NCI-H1092 treated with DMSO at 0.1 percent for 48 hours (cell line): ENCODE data around the gene RANBP9.

ENCODE experiments used
- DNase-seq: peaks from one replicate; lab custom pipeline; 2025; lab: John Stamatoyannopoulos, UW

Gene RANBP9

DNA sequence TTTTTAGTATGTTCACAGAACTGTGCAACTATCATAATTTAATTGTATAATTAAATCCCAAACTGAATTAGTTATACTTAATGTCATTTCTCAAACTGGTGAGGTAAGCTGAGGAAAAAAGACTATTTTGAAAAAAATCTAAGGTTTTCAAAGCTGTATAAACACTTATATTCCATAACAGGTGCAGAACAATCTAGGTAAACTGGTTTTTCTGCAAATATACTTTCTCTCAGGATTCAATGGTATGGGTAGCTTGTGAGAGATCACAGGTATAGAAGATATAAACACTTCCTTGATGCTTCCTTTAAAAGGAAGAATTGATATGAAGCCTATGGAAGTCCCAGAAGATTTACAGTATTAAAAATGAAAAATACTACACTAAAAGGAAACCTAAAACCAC, 62.8 kb downstream of the RANBP9 start:
- no peak for DNase-seq

DNA sequence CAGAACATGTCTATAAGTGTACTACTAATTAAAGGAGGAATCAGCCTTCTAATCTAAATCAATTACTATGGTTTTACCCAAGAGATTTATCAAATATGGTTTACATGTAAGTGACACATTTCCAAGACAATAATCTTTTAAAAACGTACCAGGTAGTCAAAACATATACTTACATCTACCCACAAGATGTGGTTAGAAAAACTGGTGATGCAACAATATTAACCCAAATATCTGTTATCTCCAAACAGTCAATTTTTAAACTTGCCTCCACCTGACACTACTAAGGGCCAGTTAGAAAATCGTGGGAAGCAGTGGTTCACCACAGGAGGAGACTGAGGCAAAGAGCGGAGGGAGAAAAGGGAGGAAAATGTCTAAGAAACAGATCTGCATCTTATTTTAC, 68.5 kb downstream of the RANBP9 start:
- no peak for DNase-seq

DNA sequence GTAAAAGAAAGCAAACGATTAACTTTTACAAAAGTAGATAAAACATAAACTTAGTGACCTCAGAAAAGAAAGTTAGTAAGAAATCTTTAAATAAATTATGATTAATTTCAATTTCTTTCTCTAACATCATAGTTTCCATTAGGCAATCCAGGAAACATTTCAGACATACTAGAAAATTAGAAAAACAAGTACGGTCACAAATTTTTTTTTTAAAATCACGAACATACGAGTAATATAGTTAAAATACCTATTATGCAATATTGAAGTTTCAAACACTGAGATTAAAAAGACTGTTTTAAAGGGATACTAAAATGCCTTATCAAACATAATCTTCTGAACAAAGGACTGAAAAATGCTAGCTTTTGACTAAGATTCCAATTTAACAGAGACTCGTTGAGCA, 70.3 kb downstream of the RANBP9 start:
- no peak for DNase-seq

DNA sequence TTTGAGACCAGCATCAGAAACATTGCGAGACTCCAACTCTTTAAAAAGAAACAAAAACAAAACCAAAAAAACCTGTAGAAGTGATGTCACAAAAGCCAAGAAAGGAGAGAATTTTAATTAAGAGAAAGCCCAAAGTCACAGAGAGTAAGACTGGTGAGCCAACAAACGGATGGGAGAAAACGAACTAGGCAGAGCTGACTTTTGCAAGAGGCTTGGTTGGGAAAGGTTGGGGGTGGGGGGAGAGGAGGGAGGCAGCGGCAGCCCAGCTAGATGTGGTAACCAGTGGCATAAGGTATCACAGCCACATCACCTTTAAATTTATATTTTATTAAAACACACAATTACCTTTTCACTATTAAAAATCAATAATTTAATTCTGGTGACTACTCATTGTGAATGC, 73.0 kb downstream of the RANBP9 start:
- no peak for DNase-seq

DNA sequence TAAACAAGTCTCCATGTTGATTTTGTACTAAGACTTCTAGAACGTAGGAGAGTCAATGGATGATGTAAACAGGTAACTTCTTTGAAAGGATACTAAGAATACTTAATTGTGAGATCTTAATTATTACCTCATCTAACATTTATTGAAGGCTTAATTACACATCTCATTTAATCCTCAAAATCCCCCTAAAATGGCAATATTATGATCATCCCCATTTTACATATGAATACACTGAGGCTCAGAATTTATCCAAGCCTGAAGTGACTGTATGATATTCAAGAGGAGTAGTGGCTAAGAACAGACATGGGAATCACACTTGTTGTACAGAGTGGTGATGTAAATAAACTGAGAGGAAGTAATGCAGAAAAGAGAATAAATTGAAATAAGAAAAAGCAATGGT, 73.6 kb downstream of the RANBP9 start:
- DNase-seq, result no peak

DNA sequence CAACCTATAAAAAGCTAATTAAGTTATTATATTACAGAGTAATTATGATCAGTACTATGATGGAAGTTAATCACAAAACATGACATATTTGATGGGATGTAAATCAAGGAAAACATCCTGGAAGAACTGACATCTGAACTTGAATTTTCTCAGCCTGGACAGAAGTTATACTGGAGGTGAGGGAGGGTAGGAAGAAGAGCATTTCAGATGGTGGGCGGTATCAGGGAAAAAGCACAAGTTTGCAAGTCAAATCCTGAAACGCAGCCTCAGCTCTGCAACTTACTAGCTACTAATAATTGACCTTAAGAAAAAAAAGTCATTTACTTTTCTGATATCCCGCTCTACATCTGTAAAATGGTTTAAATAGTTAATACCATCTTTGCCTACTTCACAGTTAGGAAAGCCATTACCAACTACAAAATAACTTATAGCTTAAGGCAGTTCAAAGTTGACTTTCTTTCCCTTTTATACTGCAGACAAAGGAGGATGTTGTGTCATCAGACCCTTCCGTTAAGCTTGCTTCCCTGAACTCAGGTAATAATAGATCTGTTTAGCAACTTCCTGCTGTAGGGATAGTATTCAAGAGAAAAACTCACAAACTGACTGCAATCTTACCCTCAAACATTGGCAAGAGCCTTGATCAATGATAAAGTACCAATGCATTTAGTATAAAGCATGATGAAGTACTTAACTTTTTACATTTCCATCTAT, 75.5 kb downstream of the RANBP9 start:
- no peak for DNase-seq

DNA sequence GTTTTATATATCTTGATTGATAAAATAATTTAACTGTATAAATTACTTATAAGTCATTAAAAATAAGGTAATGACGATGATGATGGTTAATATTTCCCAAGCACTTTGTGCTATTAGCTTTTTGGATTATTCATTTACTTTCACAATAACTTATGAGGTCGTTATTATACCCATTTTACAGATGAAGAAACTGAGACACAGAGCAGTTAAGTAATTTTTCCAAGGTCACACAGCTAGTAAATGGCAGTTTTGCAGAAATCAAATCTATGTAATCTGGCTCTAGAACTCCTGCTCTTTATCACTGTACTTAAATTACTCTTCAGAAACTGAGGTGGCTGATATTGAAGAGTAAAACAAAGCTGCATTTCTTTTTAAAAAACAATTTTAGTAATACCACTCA, 78.3 kb downstream of the RANBP9 start:
- no peak for DNase-seq

DNA sequence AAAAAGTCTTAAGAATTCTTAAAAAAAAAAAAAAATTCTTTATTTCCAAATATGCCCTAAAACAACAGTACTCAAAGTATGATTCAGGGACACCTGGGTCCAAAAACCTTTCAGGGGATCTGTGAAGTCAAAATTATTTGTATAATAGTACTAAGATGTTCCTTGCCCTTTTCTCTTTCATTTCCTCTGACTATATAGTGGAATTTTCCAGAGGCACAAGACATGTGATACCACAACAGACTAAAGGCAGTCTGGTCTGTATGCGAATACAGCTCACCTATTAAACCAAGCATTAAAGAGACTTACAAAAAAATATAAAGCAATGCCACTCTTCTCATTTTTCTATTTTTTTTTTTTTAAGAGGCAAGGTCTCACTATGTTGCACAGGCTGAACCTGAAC, 81.1 kb downstream of the RANBP9 start:
- no peak for DNase-seq

DNA sequence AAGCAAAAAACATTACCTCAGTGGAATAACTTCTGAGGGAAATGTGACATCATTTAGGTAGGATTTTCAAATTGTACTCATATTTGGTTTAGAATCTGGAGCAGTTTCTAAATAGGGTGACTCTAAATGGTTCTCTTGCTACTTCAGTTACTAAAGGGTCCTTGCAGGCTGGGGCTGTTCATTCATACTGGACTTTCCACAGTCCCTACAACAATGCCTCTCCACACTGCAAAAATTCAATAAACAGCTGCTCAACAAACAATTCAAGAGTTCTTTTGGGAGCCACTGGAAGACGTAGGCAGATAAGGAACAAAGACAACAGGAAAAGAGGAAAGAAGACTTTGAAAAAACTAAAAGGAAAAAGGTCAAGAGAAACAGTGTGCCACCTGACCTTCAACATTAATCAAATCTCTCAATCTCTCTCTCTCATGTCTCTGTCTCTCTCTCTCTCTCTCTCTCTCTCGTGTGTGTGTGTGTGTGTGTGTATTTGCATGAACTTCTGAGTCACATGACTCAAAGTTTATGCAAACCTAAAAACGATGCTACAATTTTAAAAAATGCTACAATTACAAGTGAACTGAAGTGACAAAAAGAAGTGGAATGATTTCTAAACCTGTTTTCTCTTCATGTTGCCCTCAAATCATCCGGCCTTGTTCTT, 82.0 kb downstream of the RANBP9 start:
- DNase-seq, result no peak

DNA sequence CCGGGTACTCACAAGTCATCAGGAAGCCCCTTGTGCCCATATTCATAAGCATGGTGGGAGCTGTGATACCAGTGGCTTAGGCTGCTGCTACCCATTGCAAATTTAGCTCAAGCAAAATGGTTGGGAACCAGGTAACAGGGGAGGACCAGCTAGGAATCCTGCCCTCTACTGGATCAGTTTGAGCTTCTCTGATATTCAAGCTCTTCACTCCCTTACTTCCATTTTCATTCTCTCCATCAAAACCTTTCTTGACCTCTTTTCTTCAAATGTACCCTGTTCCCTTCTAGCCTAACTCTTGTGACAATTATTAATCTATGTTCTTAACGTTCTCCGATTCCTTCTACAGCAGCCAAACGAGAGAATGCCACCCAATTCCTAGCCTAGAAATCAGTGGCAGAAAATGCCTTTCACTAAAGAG, 86.8 kb downstream of the RANBP9 start:
- no peak for DNase-seq

DNA sequence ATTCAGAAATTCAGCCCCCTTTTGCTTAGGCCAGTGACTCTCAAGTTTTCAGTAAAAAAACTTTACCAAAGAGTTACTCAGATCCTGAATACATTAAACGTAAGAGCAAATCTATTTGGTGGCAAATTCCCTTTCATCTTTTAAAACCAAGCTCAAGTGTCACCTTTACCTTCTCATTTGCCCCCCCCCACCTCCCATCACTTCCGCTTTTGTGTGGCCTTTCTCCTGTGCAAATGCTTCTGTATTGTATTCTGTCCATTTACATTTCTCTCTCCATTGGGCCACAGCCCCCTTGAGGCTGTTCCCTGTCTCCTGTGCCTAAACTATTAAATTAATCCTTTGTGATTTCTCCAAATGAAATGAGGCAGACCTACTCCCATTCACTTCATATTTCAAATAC, 94.6 kb downstream of the RANBP9 start:
- no peak for DNase-seq

DNA sequence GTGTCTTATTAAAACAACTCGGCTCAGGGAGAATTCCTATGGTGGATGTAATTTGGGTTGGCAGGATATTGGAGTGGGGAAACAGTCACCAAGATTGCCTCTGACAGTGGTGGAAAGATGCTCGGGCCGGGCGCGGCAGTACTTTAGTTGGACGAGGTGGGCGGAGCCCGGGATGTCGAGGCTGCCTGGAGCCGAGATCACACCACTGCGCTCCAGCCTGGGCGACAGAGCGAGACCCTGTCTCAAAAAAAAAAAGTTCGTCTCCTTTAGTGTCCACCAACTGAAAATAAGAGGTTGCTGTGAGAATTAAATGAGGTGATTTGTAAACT, 95.9 kb downstream of the RANBP9 start:
- DNase-seq, result no peak

DNA sequence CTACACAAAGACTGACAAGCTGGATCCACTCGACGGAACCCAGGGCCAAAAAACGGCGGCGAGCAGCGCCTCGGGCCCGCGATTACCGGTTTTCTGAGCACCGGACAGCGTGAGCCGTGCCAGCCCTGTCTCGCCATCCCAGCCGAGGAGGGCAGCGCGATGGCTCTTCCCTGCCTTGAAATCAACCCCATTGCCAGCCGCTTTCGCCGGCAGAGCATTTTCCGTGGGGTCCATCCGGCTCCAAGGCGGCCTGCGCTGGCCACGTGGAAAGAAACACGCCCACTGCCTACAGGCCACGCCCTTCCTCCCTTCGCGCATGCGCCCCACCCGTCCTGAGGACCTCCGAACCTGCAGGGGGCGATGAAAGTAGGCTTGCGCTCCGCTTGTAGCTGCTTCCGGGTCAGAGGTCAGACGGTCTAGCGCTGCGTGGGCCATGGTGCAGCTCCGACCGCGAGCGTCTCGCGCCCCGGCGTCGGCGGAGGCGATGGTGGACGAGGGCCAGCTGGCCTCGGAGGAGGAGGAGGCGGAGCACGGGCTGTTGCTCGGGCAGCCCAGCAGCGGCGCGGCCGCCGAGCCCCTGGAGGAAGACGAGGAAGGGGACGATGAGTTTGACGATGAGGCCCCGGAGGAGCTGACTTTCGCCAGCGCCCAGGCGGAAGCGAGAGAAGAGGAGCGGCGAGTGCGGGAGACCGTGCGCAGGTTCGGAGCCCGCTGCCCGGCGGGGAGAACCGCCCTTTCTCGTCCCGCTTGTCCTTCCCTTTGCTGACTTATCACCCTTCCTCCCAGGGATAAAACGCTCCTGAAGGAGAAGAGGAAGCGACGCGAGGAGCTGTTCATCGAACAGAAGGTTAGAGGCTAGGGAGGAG, 96.5 kb downstream of the RANBP9 start, which contains the start of gene NOL7:
NOL7 (plus strand) TSS at position 410 of the 866 bp plus-strand sequence; CDS start at position 434, 24 bp downstream.
- DNase-seq, result peak; percentile 87

DNA sequence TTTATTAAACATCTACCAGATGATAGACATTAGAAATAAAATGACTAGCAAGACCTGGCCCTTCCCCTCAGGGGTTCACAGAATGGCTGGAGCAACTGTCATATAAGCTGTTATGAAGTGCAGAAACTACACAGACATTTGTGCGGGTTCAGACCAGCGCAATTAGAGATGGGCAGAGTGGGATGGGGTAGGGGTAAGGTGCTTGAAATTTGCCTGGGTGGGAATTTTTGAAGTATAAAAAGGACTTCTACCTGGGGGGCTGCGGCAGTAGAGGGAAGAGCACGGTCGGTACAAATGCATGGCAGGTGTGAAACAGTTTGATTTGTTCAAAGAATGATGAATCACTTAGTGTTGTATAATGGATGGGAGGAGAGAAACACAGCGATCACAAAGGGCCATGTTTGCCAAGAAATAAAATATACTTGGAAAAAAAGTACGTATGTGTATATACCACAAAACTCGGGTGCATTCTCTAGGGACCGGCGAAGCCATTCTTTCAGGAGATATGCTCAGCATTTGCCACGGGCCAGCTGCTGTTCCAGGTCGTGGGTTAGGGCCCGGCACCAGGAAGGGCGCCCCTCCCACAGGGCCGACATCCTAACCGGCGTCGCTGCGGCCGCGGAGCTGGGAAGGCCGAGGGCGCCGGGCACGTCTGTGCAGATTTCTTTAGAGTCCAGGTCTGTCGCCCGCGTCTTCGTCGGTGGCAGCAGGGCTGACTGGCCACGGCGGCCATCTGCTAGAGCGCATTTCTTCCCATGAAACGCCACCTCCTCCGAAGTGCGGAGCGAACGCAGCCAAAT, 97.3 kb downstream of the RANBP9 start:
- DNase-seq, result peak; percentile 18

DNA sequence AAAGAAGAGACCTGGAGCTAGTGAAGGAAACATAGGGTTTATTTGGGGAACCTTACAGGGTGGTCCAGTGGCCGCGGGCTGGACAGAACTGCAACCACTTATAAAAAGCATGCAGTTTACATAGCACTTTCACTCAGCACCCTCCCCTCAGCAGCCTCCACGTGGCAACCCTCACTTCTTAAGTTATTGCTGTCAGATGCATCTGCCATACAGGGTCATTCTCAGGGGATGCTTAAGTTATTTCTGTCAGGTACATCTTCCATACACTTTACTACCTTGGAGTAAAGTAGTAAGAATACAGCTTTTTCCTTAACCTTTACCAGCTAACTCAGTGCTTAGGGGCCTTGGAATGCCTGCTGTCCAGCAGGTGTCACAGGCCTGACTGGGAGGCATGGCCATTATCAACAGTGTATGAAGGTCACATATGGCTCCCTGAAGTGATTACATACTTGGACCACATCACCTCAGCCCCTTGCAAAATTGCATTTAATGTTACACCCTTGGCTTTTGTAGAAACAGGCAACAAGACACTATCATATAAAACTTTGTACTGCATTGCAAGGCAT, 98.5 kb downstream of the RANBP9 start:
- no peak for DNase-seq

DNA sequence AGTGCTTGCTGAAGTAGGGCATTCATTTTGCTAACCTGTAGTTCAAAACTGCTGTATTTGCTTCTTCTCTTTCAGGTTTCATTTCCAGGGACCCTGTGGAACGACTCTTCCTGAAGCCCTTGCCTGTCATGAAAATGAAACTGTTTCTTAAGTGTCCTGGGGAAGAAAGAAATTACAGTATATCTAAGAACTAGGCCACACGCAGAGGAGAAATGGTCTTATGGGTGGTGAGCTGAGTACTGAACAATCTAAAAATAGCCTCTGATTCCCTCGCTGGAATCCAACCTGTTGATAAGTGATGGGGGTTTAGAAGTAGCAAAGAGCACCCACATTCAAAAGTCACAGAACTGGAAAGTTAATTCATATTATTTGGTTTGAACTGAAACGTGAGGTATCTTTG, 99.9 kb downstream of the RANBP9 start:
- no peak for DNase-seq

DNA sequence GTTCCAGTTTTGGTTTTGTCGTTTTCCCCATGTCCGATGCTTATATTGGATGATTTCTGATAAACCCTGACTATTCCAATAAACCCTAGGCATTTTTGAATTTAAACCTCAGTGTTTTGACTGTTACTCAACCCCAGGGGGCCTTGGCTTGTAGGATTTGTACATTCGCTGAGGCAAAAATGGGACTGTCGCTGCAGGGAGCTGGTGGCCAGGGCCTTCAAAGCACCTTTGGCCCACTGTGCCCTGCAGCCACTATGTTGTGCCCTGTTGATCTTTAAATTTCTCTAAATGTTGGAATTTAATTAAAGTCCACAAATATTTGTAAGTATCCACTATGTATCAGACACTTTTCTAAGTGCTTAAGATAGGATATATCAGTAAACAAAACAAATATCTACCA, 106.0 kb downstream of the RANBP9 start:
- DNase-seq, result no peak

DNA sequence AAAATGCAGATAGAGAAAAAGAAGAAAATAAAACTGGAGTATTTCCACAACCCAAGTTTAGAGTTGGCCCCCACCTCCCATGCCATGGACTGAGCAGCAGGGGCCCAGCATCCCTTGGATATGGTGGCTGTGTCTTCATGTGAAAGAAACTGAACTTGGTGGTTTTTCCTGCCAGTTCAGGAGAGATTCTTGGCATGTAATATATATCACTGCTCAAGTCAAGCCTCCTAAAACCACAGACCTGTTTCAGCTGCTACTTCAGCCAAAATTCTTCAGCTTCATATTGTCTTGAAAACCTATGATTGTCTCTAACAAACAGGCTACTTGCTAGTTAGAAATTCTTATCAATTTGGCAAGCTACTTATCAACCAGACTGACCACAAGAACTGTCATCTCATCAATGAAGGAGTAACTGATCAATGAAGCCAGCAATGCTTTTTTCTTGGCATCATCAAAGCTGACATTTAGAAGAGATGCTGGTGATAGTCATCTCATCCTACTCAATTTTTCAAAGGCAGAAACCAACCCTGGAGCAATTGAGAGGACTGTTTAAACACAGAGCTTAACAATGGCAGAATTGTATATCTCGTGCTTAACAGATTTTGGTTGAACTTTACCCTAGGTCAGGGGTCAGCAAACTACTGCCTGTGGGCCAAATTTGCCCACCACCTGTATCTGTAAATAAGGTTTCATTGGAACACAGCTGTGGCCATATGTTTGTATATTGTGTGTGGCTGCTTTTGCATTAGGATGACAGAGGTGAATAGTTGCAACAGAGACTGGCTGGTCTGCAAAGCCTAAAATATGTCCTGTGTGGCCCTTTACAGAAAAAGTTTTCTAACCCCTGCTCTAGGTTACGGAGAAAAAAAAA, 106.9 kb downstream of the RANBP9 start:
- no peak for DNase-seq

DNA sequence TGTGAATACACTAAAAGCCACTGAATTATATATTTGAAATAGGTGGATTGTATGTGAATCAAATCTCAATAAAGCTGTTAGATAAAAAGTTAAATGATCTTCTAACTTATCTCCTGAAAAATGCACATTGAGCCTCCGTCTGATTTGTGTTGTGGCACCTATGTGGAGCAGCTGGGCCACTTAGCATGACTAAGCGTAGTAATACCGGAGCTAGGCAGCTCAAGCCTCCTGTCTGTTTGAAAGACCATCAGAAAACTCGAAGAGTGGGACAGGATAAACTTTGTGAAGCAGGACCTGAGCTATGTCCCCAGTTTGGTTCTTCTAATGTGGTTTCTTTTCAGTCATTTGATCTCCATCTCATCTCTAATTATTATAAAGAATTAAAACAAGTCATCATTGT, 107.5 kb downstream of the RANBP9 start:
- no peak for DNase-seq

DNA sequence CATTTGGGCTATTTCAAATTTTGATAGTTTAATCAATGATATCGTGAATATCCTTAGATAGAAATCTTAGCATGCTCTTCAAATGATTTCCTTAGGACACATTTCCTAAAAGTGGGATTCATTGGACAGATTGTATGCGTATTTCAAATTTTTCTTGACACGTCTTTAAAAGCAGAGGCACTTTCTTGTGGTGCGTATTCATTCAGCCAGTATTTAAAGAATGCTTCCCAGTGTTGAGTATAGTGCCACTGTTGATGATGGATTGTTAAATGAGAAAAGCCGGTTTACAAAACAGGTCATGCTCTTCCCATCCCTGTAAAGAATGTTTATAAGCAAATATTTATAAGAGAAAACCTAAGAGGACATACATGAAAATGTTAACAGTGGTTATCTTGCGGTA, 111.6 kb downstream of the RANBP9 start:
- DNase-seq, result no peak

DNA sequence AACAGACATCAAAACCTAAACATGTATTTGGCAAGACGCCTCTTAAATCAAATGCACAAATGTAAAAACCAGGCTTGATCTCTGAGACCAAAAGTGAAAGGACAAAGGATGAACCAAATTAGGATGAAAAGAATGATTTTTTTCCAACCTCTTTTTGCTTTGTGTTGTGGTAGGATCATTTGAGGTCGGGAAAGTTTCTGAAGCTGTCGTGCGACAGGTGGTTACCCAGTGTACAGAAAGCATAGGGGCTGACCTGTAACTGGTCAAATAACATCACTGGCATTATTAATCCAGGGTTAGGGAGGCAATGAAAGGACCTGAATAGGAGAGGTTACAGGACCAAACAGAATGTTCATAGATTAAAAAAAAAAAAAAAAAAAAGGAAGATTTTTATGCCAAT, 114.6 kb downstream of the RANBP9 start:
- DNase-seq, result no peak
